Amniotic stem cell (primary cell): Measurements from ENCODE around the gene SYVN1.

ENCODE experiments used
- DNase-seq: peaks from one replicate; lab custom pipeline; 2025; lab: John Stamatoyannopoulos, UW

Gene SYVN1

GRCh38 chr11:65112546-65113360 lies 21.6 kb downstream of the SYVN1 start:
- no peak for DNase-seq

- DNase-seq = peak; percentile 70
Observed at GRCh38 chr11:65111744-65112545, 22.4 kb downstream of the SYVN1 start, which contains the start of gene TM7SF2. Gene TM7SF2, plus strand, starts transcription at chr11:65111872. Its CDS starts 144 bp downstream, at chr11:65112016.

DNA sequence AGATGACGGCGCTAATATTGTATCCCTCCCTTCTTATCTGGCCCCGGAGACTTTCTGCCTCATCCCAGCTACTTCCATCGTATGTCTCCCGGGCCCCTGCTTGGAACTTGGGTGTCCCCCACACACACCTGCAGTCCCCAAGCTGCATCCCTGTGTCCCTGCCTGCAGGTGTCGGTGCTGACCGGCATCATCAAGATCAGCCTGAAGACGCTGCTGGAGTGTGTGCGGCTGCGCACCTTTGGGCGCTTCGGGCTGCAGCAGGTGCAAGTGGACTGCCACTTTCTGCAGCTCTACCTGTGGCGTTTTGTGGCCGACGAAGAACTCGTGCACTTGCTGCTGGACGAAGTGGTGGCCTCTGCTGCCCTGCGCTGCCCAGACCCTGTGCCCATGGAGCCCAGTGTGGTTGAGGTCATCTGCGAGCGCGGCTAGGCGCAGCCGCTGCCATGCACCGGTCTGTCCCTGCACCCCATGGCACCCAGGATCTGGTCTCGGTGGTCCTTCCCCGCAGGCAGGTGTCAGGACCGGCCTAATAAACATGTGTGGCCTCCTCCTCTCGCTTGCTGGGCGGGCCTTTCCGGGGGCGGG lies 23.1 kb downstream of the SYVN1 start:
- no peak for DNase-seq

DNA sequence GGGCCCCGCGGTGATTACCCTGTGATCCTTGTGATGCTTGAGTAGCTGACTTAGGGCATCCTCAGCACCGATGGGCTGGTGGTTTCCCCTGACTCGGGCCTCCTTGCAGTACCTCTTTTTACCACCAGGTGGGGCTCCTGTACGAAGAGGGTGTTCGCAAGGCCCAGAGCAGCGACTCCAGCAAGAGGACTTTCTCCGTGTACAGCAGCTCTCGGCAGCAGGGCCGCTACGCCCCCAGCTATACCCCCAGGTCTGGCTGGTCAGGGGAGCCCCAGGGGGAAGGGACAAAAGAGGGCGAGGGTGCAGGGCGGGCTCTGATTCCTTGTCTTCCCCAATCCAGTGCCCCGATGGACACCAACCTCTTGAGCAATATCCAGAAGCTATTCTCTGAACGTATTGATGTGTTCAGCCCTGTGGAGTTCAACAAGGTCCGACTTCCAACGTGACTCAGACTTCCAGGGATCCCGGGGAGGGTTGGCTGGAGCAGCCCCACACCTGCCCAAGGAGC lies 23.9 kb downstream of the SYVN1 start:
- DNase-seq = peak; percentile 55

GRCh38 chr11:65109231-65110198 lies 24.8 kb downstream of the SYVN1 start:
- DNase-seq = no peak

DNA sequence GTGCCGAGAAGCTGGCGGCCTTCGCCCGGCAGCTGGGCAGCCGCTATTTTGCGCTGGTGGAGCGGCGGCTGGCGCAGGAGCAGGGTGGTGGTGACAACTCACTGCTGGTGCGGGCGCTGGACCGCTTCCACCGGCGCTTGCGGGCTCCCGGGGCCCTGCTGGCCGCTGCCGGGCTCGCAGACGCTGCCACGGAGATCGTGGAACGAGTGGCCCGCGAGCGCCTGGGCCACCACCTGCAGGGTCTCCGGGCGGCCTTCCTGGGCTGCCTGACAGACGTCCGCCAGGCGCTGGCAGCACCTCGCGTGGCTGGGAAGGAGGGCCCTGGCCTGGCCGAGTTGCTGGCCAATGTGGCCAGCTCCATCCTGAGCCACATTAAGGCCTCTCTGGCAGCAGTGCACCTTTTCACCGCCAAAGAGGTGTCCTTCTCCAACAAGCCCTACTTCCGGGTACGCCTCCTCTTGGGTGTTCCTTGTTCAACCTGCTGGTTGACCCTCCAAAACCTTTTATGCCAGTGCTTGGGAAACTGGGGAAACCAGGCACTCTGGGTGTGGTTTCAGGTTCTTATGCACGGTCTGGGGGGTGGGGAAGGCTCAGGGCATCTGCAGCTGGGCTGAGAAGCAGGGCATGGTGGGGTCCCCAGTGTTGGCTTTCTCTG lies 25.7 kb downstream of the SYVN1 start:
- DNase-seq = no peak

DNA sequence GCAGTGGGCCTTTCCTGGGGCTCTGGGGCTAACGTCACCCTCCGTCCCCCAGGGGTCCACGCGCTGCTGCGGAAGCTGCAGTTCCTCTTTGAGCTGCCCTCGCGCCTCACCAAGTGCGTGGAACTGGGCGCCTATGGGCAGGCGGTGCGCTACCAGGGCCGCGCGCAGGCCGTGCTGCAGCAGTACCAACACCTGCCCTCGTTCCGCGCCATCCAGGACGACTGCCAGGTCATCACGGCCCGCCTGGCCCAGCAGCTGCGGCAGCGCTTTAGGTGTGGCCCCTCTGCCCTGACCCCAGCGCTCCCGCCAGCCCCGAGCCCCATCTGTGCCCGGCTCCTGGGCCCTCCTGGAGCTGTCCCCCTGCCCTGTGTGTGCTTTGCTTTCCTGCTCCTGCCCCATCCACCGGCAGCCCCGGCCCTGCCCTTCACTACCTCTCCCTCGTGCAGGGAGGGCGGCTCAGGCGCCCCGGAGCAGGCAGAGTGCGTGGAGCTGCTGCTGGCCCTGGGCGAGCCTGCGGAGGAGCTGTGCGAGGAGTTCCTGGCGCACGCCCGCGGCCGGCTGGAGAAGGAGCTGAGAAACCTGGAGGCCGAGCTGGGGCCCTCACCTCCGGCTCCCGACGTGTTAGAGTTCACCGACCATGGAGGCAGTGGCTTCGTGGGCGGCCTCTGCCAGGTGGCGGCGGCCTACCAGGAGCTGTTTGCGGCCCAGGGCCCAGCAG lies 26.4 kb downstream of the SYVN1 start:
- DNase-seq = no peak

- no peak for DNase-seq
Observed at GRCh38 chr11:65107078-65107477, 27.2 kb downstream of the SYVN1 start.

- no peak for DNase-seq
Observed at GRCh38 chr11:65104628-65105027, 29.7 kb downstream of the SYVN1 start.

DNA sequence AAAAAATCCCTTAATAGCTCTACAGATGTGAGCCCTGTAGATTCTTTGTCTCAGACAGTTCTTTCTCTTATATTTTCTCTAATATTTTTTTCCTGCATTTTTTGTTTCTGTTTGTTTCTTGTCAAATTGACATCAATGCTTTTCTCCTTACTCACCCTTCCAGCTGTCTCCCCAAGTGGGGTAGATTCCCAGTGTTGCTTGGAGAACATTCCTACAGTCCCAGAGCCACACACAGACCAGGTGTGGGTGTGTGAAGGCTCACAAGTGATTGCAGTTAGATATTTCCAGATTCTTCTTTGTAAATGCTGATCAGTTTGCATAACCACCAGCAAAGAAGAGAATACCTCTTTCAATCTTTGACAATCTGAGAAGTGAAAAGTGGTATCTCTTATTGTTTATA lies 30.8 kb downstream of the SYVN1 start:
- no peak for DNase-seq

DNA sequence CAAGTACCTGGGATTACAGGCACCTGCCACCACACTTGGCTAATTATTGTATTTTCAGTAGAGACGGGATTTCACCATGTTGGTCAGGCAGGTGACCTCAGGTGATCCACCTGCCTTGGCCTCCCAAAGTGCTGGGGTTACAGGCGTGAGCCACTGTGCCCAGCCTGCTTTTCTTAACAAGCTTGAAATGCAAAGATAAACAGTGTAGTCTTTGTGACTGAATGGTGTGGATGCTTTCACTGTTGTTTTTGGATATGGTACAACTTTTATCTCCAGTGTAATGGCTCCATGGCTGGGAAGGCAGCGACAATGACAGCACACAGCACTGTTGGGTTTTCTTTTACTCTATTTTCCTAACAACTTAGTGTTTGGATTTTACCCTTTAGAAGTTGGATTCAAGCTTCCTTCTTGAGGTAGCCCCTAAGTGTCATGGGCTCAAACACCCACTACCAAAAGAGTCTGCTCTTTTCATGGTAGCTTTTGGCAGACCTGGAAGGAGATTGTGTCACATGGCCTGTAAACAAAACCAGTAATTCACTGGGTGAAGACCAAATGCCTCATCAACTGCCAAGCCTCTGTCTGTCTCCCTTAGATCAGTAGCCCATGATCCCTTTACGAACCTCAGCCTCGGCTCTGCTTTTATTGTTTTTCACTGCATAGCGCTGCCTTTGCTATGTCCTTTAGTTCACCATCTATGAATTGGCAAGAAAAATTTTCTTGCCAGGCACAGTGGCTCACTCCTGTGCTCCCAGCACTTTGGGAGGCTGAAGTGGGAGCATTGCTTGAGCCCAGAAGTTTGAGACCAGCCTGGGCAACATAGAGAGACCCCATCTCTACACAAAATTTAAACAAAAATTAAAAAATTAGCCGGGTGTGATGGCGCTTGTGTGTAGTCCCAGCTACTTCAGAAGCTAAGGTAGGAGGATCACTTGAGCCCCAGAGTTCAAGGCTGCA lies 31.9 kb downstream of the SYVN1 start:
- no peak for DNase-seq

DNA sequence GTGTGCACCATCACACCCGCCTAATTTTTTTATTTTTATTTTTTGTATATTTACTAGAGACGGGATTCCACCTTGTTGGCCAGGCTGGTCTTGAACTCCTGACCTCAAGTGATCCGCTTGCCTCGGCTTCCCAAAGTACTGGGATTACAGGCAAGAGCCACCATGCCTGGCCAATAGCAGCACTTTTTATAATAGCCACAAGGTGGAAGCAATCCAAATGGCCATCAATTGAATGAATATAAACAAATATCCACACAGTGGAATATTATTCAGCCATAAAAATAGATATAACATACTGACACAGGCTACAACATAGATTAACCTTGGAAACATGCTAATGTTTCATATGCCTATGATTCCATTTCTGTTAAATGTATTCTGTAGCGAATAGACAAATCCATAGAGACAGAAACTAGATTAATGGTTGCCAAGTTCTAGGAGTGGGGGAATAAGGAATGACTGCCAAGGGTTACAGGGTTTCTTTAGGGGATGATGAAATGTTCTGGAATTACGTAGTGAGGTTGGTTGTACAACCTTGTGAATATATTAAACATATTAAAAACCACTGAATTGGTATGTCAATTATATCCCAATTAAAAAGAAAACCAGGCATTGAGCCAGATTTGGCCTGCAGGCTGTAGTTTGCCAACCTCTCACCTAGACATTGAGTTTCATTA lies 33.5 kb downstream of the SYVN1 start:
- no peak for DNase-seq

GRCh38 chr11:65096926-65097325 lies 37.4 kb downstream of the SYVN1 start:
- no peak for DNase-seq

DNA sequence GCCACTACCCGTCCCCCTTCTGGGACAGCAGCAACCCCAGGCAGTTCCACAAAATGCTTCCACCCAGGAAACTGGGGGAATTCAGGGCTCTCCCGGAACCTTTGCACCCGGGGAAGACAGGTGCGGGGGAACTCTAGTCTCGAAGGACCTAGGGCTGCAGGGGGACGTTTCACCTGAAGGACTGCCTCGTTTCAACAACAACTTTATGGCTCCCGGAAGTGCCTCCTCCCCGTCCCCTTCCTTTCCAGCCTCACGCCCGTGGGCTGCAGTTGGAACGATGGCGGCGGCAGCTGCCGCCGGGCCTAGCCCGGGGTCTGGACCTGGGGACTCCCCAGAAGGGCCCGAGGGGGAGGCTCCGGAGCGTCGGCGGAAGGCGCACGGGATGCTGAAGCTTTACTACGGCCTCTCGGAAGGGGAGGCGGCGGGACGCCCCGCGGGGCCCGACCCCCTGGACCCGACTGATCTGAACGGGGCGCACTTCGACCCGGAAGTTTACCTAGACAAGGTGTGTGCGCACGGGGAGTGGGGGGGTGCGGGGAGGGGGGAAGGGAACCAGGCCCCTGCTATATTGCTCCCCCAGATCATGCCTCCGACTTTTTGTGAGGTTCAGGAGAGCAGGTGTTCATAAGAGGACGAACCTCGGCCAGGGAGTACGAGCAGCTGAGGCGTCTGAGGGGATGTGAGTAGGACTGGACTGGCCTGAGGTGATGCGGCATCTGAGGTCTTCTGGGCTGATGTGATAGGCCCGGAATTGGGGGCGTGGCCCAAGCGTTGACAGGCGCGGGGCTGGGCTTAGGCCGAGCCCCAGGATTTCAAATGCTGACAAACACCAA lies 38.1 kb downstream of the SYVN1 start, which contains the start of gene VPS51:
TSS of gene VPS51 (plus strand) at position 241 of the 833 bp plus-strand sequence. CDS start at position 278, 37 bp downstream.
- peak; percentile 77 for DNase-seq

DNA sequence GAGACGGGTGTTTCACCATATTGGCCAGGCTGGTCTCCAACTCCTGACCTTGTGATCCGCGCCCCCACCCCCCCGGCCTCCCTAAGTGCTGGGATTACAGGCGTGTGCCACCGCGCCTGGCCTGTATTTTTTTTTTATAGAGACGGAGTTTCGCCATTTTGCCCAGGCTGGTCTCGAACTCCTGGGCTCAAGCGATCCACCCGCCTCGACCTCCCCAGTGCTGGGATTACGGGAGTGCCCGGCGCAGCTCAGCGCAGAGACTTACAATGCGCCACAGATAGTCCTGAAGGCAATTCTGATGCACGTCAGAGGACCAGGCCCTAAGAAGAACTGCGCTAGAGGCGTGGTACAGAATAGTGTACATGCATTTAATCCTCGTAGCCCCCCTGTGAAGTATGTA lies 38.9 kb downstream of the SYVN1 start:
- DNase-seq = no peak

GRCh38 chr11:65090628-65091027 lies 43.7 kb downstream of the SYVN1 start:
- DNase-seq = no peak

DNA sequence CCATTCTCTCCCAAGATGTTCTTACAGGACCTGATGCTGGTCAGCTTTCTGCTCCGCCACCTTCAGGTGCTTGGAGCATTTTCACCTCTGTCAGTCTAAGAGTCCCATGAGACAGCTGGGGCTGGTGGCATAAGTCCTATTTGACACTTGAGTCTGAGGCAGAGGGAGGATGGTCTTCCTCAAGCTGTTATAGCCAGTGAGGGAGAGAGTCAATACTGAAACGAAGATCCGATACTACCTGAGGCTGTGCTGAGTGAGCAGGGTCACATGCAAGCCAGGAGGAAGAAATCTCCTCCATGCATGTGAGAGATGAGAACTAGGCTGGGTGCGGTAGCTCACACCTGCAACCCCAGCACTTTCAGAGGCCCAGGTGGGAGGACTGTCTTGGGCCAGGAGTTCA lies 44.7 kb downstream of the SYVN1 start:
- DNase-seq = no peak
